ENCODE measurements around the gene TNK2.
"Not testable (repeated sequence)": the region's sequence is repeated elsewhere in the genome, so short reads cannot be mapped to it uniquely, and the experiment has no call there.

TNK2 gene

DNA sequence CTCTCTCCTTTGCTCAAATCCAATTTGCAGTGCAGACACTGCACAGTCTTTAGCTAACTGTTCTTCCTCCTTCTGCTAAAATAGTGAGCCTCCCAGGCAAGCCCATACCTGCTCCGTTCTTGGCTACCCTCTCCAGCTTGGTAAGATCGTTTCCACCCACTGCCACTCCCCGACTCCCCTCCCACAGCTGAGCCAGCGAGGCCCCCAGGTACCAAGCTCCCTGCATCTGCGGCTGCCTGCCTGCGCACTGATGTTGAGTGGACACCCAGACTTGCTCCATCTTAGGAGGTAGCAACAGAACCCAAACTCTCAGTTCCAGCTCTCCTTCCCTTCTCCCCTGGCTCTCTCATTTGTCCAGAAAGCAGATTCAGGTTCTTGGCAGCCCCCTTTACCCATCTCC, 7.9 kb upstream of the TNK2 start:
- no peak for DNase-seq

DNA sequence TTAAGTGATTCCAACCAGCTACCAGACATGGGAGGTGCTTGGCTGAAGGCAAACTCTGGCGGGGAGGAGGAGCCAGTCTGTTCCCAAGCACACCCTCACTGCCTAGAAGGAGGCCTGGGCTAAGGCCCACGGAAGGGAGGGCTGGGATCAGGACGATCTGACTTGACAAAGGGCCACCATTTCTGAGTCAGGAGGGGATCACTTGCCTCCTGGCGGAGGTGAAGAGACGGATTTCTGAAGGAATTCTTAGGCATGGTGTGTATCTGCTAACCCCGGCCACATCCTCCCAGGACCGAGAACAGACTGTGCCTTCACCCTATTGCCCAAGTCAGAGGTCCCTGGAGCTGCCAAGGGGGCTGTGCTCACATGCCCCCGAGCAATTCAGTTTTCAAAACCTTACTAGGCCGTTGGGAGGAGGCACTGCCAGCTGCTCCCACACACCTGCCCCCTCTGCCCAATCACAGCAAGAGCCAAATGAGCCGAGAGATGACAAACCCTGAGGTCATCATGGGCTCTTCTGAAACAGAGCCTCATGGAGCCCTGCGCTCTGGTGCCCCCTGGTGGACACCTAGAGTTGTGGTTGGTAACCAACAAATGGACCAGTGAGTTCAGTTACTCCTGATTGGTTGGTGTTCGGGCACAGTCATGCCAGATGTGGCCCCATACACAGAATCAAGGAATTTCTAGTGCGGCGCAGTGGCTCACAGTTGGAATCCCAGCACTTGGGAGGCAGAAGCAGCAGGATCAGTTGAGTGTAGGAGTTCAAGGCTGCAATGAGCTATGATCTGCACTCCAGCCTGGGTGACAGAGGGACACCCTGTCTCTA, 6.5 kb upstream of the TNK2 start:
- no peak for DNase-seq

DNA sequence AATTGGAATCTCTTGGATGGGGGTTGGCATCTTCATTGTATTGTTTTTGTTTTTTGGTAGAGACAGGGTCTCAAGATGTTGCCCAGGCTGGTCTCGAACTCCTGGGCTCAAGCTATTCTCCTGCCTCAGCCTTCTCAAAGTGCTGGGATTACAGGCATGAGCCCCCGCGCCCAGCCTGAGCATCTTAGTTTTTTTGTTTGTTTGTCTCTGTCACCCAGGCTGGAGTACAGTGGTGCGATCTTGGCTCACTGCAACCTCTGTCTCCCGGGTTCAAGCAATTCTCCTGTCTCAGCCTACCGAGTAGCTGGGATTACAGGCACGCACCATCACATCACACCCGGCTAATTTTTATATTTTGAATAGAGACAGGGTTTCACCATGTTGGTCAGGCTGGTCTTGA, 5.8 kb upstream of the TNK2 start:
- not testable (repeated sequence) for DNase-seq

DNA sequence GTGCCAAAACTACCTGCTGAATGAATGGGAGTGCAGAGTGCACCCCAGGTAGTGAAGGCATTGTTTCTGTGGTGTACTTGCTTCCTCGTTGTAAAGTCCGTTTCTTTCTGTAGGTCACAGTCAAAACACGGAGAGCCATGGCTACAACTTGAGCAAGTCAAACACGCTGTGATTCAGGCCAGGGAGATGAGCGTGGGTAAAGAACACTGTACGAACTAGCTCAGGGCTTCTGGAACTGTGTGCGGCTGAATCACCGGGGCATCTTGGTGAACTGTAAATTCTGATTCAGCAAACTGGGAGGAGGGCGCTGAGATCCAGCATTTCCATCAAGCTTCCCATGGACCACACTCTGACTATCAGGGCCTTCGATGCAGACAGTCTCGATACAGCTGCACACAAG, 5.0 kb upstream of the TNK2 start:
- DNase-seq, result no peak

DNA sequence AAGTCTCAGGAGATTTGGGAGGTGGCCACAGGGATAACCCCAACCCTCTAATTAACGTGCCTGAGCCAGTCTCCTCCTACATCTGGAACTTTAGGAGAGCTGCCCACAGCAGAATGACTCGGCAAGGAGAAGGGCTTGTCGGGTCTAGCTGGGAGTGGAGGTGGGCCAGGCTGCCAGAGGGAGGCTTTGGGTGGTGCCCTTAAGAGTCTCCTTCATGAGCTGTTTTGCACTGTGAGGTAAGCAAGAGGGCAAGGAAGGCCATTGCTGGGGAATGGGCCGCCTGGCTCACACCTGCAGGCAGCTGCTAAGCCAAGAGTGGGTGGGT, 3.6 kb upstream of the TNK2 start:
- no peak for DNase-seq

DNA sequence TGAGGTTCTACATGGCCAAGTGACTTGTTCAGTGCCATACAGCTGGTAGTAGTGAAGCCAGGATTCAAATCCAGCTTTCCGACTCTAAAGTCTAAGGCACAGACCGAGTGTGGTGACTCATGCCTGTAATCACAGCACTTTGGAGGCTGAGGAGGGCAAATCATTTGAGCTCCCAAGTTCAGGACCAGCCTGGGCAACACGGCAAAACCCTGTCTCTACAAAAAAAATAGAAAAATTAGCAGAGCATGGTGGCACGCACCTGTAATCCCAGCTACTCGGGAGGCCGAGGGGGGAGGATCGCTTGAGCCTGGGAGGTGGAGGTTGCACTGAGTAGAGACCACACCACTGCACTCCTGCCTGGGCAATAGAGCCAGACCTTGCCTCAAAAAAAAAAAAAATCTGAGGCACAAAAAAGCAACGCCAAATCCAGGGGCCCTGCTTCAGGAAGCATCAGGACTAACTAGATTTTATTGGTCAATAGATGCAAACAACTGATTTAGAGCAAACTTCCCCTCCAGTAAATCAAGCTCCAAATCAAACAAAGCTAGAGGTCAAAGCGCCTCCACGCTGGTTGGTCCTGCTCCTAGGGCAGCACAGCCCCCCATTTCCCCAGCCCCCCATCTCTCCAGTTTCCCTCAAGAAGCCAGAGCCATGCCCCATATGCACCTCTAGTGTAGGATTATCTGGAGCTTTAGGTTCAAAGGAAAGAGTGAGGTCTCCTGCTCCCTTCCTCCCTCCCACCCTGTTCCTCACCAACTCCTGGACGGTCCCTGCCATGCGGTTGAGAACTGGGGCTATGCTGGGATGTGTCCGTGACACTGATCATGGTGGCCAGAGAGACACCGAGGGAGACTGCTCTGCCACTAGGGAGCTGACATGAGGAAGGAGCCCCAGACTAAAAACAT, 2.9 kb upstream of the TNK2 start:
- no peak for DNase-seq

DNA sequence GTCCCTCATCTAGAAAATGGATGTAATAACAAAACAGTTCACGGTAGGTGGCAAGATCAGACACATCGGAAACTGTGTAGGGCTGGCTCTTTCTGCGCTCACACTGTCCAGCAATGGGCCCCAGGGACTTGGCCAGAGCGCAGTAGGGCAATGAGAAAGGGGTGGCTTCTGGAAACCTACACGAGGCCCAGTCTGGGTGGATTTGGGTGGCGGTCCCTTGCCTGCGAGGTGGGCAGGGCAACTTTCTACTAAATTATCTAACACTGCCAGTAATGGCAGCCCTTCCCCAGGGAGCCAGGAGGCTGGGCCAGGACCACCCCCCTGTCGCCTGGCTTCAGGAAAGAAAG, 2.1 kb upstream of the TNK2 start:
- no peak for DNase-seq

DNA sequence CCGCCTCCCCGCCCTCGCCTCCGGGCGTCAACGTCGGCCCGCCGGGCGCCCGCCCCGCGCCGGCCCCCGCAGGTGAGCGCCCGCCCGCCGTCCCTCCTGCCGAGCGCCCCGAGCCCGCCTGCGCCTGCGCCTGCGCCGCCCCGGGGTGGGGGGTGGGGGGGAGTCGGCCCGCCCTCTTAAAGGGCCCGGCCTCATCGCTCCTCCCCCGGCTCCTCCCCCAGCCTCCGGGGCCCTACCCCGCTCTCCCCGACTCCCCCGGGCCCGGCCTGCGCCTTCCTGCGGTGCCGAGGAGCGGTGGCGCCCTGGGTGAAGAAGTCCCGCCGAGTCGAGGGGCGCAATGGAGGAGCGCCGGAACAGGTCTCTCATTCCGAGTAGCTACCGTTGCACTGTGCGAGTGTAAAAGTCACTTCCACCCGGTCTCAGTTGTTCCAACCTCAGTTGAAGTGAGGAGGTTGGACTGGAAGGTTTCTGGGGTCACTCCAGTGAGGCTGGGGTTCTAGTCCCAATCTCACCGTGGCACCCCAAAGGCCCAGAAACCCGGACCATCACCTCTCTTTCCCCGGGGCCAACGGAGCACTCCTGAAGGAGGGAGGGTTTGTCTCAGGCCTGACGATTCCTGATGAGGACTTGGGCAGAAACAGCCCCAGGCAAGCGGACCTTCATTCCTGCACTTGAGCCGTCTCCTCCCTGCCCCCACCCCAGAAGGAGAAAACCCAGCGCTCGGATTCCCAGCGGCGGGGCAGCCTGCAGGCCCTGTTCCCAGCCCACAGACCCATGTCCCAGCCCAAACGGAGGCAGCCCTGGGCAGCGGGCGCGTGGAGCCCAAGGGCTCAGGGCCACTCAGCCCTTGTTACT, 1.5 kb upstream of the TNK2 start:
- DNase-seq, result peak; percentile 25

DNA sequence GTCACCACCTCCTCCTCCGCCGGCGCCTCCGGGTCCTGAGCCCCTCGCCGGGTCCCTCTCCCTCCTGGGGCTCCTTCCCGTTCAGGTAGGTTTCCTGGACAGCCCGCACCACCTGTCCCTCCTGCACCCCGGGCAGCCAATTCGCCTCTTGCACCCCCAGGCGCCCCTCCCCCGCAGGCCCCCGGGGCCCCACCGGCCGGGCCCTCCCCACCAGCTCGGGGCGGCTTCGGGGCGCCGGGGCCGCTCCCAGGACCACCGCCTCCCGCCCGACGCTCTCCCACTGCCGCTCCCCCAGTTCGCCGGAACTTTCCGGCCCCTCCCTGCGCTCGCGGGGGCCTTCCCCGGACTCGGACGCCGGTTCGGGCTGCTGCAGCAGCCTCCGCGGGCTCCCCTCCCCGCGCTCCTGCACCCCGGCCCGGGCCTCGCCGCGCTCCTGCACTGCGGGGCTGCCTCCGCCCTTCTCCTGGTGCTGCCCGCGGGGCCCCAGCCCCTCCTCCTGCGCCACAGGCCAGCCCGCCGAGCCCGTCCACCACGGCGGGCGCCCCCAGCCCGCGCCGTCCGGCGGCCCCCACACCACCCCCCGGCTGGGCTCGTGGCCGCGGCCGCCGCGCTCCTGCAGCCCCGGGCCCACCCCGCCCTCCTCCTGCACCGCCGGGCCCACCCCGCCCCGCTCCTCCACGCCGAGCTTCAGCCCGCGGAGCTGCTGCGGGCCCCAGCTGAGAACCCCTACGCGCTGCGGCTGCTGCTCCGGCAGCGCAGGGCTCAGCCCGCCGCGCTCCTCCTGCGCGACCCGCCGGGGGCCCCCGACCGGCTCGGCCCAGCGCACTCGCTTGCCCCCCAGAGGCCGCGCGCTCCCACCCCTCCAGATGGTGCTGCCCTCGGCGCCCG, 587 bp upstream of the TNK2 start:
- DNase-seq, result no peak

DNA sequence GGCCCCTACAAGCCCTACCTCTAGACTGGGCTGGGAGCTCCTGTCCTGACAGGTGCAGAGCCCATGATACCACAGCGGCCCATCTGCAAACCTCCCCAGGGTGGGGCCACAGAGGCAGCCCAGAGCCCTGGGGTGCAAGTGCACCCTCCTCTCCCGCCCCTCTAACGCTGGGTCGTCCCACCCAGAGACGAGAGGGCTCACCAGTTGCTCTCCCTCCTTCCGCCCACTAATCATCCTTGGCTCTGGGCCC, 742 bp downstream of the TNK2 start:
- no peak for DNase-seq

DNA sequence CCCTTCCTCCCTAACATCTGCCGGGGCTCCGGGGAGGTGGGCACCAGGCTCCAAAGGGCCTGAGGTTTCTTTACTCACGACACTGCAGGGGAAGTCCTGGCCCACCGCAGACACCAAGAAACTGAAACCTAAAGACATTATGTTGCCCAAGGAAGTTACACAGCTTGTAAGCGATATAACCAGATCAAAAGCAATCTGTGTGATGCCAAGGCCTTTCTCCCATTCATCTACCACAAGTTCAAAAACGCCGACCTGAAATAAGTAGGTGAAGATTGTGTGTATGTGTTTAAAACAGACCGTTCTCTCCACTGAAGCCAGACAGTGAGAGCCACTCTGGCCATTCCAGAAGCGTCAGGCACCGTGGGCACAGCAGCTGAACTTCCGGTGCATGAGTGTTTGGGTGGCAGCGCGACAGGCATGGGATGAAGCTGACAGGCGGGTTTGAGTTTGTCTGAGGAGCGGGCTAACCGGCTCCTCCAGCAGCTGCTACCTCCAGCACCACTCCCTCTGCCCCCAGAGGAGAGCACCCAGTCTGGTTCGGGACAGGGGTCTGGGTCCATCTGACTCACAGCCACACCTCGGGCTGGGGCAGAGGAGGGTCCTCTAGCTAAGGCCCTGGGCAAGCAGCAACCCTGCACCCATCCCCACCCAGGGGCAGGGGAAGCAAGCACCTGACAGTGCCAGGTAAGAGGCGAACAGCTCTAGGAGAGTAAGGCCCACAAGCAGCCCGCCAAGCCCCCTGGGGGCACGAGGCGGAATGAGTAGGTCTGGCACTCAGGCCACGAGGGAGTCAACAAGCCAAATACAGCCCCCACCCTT, 1.3 kb downstream of the TNK2 start:
- no peak for DNase-seq

DNA sequence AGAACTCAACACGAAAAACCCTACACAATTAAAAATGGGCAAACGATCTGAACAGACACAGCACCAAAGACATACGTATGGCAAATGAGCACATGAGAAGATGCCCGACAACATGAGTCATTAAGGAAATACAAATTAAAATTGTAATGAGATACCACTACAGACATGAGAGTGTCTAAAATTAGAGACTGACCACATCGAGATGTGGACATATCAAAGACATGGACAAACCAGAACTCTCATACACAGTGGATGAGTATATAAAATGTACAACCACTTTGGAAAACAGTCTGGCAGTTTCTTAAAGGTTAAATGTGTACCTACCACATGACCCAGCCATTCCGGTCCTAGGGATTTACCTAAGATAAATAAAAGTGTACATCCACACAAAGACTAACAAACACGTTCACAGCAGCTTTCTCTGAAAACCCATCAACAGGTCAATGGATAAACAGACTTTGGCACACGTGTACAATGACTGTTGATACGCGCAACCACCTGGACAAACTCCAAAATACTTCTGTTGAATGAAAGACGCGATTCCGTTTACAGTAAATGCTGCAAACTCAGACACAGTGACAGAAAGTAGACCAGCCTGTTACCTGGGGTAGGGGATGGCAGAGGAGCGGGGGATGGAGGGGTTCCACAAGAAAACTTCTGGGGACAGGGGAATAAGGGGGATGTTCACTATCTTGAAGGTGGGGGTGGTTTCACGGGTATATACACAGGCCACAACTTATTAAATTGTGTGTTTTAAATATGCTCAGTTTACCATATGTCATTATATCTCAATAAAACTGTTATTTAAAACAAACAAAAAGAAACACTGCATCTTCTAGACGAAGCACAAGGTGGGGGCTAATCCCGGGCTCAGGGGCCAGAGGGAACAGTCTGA, 2.1 kb downstream of the TNK2 start:
- no peak for DNase-seq

DNA sequence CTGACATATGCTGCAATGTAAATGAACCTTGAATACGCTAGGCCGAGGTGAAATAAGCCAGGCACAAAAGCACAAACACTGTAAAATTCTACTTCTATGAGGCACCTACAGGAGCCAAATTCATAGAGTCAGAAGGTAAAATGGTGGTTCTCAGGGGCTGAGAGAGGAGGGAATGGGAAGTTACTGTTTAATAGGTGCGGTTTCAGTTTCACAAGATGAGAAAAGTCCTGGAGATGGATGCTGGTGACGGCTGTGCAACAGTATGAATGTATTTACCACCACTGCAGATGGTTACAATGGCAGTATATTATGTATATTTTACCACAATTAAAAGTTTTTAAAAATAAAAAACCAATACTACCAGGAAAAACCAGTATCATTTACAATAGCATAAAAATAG, 4.0 kb downstream of the TNK2 start:
- DNase-seq, result no peak

DNA sequence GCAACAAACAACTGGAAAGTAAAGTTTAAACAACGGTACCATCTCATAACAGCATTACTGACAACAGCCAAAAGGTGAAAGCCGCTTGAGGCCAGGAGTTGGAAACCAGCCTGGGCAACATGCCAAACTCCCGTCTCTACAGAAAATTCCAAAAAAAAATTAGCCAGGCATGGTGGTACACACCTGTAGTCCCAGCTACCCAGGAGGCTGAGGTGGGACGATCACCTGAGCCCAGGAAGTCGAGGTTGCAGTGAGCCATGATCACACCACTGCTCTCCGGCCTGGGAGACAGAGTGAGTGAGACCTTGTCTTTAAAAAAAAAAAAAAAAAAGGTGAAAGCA, 4.4 kb downstream of the TNK2 start:
- no peak for DNase-seq

DNA sequence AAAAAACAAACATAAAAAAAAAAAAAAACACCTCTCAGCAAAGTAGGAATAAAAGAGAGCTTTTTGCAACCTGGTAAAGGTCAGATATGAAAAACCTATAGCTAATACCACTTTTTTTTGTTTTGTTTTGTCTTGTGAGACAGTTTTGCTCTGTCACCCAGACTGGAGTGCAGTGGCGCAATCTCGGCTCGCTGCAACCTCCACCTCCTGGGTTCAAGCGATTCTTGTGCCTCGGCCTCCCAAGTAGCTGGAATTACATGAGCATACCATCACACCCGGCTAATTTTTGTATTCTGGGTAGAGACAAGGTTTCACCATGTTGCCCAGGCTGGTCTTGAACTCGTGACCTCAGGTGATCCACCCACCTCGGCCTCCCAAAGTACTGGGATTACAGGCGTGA, 5.7 kb downstream of the TNK2 start:
- DNase-seq, result not testable (repeated sequence)

DNA sequence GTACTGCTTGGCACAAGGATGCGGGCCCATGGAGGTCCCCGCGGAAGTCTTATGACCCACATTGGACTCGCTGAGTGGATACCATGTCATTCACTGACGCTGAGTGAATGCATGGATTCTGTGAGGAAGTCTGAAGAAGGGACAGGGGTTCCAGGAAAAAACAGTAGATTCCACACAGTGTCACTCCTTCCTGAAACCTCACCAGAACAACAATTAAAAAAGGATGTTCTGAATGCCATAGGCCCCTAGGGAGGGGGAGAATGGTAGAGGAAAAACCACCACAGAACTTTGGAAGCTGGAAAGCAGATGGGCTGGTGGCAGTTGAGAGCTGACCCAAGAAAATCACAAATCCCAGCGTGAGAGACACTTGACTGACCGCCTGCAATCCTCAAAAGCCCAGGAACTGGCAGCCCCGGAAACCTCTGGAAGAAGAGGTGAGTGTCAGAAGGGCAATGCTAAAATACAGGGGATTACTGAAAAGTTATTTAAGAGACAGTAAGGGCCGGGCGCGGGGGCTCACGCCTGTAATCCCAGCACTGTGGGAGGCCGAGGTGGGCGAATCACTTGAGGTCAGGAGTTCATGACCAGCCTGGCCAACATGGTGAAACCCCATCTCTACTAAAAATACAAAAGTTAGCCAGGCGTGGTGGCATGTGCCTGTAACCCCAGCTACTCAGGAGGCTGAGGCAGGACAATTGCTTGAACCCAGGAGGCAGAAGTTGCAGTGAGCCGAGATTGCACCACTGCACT, 6.3 kb downstream of the TNK2 start:
- not testable (repeated sequence) for DNase-seq

DNA sequence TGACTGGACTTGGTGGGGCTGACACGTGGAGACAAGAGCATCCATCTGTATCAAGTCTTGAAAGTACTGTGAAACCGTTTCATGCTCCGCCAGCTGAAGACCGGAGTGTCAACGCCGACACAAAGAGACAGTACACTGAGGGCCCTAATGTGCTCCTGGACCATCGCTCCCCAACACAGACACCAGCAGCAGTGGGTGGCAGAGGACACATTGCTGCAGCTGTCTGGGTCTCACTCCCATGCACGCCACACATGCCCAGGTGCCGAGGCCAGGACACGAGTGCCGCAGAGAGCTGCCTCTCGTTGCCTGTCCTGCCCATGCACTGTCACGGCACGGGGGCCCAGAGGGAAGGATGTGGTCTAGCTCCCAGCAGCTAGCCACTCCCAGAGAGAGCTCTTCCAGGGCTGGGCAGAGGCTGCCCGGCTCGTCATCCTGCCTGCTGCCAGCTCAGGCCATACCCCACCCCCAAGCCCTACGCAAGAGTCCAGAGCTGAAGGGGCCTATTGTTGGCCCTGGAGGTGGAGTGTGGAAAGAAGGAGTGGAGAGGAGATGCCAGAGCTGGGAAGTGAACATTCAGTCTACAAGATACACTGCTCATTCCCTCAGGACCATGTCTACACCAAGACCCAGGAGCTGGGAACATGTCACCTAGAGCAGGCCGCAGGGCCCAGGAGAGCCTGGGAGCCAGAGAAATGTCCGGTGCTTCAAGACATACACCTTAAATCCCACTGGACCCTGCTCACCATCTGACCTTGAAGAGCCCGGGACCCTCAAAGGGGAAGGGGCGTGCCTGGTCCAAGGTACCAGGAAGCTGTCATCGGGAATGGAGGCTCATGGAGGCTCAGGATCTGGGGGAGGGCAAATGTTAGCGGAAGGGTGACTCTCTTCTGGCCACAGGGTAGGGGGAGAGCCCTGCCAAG, 7.7 kb downstream of the TNK2 start:
- DNase-seq, result no peak

DNA sequence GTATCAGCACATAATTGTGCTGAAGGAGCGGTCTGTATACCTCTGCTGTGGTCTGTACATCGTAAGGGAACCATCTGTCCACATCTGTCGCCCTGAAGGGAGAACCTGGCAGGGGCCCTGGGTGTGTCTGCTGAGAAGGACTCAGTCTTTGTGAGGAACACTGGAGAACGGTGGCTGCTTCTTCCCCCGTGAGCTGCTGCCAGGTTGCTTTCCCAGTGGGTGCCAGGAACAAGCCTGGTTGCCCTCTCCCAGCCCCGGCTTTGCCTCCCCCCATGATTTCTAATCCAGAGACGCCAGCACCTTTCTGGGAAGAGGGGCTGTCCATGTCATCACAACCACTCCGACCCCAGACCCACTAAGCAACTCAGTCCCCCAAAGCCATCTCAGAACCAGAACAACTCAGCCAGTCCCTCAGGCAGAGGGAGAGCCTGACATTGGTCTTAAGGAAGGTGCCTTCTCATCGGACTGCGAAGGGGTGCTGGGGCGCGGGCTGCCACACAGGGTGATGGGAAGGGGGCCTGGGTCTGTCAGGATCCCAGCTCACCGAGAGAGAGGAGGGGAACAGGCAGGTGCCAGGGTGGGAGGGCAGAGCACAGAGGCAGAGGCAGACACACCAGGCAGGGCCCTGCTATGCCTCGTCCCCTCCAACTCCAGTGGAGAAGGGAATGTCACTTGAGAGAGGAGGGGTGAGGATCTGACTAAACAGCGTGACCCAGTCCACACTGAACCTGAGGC, 8.5 kb downstream of the TNK2 start:
- DNase-seq, result no peak

Data from NCI-H2081 treated with DMSO at 0.1 percent for 48 hours (cell line).